Vagina (tissue), 2 donors: ENCODE results near the gene MIXL1. TPM values are rescaled to one million over a fixed set of nuclear protein-coding genes. Genes with fewer than 3 reads are reported as not detected.

Source experiments
- DNase-seq, 2 donors: peaks; one replicate each; pipeline ENCODE4 v3.0.0-alpha.2; 2017; ENCODE audit errors: extremely low spot score in 2 of 2
- H3K27ac ChIP-seq: fragments of 200-600 bp; sonication (generic); one replicate; pipeline ENCODE4 v1.5.1; 2019
- H3K27me3 ChIP-seq: fragments of 200-600 bp; sonication (generic); one replicate; pipeline ENCODE4 v1.5.1; 2019
- H3K36me3 ChIP-seq, 2 donors: fragments of 200-600 bp; sonication (generic); one replicate each; pipeline ENCODE4 v1.5.1; 2017 to 2019
- H3K4me1 ChIP-seq: fragments of 200-600 bp; sonication (generic); one replicate; pipeline ENCODE4 v1.5.1; 2019
- H3K4me3 ChIP-seq, 2 donors: fragments of 200-600 bp; sonication (generic); 1 replicate in 1 of 2; 2 replicates in 1 of 2; pipeline ENCODE4 v1.5.1; 2016 to 2019
- H3K9me3 ChIP-seq: fragments of 200-600 bp; sonication (generic); one replicate; pipeline ENCODE4 v1.5.1; 2019
- POLR2A ChIP-seq, 2 donors: fragments of 450-650 bp; IDR thresholded peaks; one replicate each; pipeline ENCODE4 v1.6.1; 2017; ENCODE audit warnings: antibody characterized with exemption in 2 of 2, mild to moderate bottlenecking in 2 of 2, moderate library complexity in 2 of 2
- POLR2AphosphoS5 ChIP-seq, 2 donors: sonication (generic); formaldehyde crosslinking; IDR thresholded peaks; one replicate each; pipeline ENCODE4 v1.9.0; 2017; ENCODE audit warnings: antibody characterized with exemption in 2 of 2, mild to moderate bottlenecking in 2 of 2, low read depth in 1 of 2; ENCODE audit not compliant: insufficient read depth in 1 of 2
- intact Hi-C: fragments of 100-400 bp; cut with DNase I; formaldehyde crosslinking; loops from one replicate; pipeline ENCODE4 v1.15.1; 2023
- total RNA-seq: library from RNA; depleted of rRNA; stranded (reverse); fragments of >200 nt; gene quantifications from one replicate; pipeline ENCODE4 v1.2.3, GENCODE V29; 2016
- TF ChIP-seq, protein P1 (sequence below), 3 experiments: fragments of 450-650 bp in 2 of 3; fragments of 200-600 bp in 1 of 3; sonication (generic) in 1 of 3; IDR thresholded peaks; one replicate each; pipeline ENCODE4 v1.5.1; 2017 to 2019; ENCODE audit warnings: antibody characterized with exemption in 3 of 3, mild to moderate bottlenecking in 2 of 3, moderate library complexity in 2 of 3

The MIXL1 gene
- total RNA-seq, 1 donor from 2014 or later, result not detected

GRCh38 chr1:226207048-226207447, 16.4 kb upstream of the MIXL1 start:
- no peaks in the 10 kb centered on the region for H3K9me3 ChIP-seq
- no peaks in the 10 kb centered on the region for H3K4me1 ChIP-seq
- TF ChIP-seq, protein P1, sequence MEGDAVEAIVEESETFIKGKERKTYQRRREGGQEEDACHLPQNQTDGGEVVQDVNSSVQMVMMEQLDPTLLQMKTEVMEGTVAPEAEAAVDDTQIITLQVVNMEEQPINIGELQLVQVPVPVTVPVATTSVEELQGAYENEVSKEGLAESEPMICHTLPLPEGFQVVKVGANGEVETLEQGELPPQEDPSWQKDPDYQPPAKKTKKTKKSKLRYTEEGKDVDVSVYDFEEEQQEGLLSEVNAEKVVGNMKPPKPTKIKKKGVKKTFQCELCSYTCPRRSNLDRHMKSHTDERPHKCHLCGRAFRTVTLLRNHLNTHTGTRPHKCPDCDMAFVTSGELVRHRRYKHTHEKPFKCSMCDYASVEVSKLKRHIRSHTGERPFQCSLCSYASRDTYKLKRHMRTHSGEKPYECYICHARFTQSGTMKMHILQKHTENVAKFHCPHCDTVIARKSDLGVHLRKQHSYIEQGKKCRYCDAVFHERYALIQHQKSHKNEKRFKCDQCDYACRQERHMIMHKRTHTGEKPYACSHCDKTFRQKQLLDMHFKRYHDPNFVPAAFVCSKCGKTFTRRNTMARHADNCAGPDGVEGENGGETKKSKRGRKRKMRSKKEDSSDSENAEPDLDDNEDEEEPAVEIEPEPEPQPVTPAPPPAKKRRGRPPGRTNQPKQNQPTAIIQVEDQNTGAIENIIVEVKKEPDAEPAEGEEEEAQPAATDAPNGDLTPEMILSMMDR (IDR thresholded peaks at IDR 0.05), result no peak
- TF ChIP-seq POLR2A (IDR thresholded peaks at IDR 0.05) (no peak), POLR2AphosphoS5 (IDR thresholded peaks at IDR 0.05; ENCODE audit: insufficient read depth in 1 of 2, low read depth in 1 of 2) (no peak)
- no peak overlapping the region for H3K27ac ChIP-seq
- no peak for DNase-seq
- H3K36me3 ChIP-seq, result no peaks in the 10 kb centered on the region
- H3K4me3 ChIP-seq, result no peak overlapping the region
- intact Hi-C loops, result no loop called here
- no peaks in the 10 kb centered on the region for H3K27me3 ChIP-seq

DNA sequence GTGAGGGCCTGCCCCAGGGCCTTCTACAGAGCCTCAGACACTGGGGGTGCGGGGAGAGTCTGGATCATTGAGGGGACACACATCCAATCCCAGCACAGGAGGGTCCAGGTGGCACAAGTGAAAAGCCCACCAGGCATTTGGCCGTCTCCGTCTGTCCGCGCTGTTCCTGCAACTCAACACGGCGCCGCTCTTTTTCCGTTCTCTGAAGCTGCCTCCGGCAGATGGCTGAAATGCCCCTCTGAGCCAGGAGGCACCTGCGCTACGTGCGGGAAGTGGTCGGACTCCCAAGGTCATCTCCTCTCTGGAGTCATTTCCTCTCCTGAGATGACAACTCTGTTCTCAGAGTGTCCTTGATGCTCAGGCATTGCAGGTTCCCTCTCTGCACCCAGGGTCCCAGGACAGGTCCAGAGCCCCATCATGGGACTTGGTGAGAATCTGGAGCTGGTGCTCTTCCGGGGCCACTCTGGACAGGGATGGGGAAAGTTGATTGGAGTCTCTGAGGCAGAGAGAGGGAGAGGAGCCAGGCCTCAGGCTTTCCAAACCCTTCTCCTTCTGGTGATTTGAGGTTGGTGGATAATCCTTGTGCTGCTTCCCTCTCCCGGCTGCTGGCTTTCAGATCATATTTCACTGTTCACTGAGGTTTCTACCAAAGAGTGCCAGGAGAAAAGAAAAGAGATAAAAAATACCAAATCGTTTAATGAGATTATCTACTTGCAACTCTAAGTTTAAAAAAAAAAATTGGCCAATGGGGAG, 14.0 kb upstream of the MIXL1 start:
- intact Hi-C loops, result no loop called here
- no peaks in the 10 kb centered on the region for H3K9me3 ChIP-seq
- TF ChIP-seq, protein P1 (IDR thresholded peaks at IDR 0.05), result no peak
- TF ChIP-seq POLR2AphosphoS5 (IDR thresholded peaks at IDR 0.05; ENCODE audit: insufficient read depth in 1 of 2, low read depth in 1 of 2), result no peak
- H3K27ac ChIP-seq, result no peak overlapping the region
- H3K4me3 ChIP-seq, result no peak overlapping the region
- H3K27me3 ChIP-seq, result no peaks in the 10 kb centered on the region
- H3K4me1 ChIP-seq, result no peaks in the 10 kb centered on the region
- no peaks in the 10 kb centered on the region for H3K36me3 ChIP-seq
- no peak for DNase-seq

DNA sequence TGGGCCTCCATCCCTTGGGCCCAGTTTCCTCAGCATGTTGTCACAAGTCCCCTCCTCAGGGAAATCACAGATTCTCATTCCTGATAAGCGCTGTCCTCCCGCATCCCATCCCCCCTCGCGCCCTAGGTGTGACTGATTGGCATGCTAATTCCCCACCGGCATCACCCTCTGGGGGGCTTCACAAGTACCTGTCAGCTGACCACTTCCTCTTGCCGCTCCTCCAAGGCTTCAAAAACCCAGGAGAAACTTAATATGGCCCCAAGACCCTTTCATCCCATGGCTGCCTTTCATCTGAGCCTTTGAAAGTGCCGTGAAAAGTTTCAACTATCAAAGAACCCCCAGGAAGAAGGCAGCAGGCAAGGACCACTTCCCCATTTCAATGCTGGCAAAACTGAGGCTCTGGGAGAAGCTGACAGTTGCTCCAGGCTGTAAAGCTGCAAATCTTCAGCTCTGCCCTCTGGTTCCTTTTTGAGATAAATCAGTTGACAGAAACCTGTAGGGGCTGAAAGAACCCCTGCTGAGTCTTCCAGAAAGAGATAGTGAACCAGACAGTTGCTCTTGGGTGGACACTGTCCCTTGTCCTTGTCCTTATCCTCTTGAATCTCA, 12.8 kb upstream of the MIXL1 start:
- Histone ChIP-seq H3K36me3 (no peaks in the 10 kb centered on the region), H3K4me1 (no peaks in the 10 kb centered on the region), H3K9me3 (no peaks in the 10 kb centered on the region), H3K27me3 (no peaks in the 10 kb centered on the region), H3K27ac (no peak overlapping the region), H3K4me3 (no peak overlapping the region)
- DNase-seq, result no peak
- intact Hi-C loops, result no loop called here
- no peak for TF ChIP-seq POLR2A (IDR thresholded peaks at IDR 0.05)
- TF ChIP-seq POLR2AphosphoS5 (IDR thresholded peaks at IDR 0.05; ENCODE audit: insufficient read depth in 1 of 2, low read depth in 1 of 2), result no peak
- TF ChIP-seq, protein P1 (IDR thresholded peaks at IDR 0.05), result no peak

GRCh38 chr1:226211181-226211821, 12.2 kb upstream of the MIXL1 start:
- Histone ChIP-seq H3K36me3 (no peaks in the 10 kb centered on the region), H3K4me3 (no peak overlapping the region)
- TF ChIP-seq POLR2A (IDR thresholded peaks at IDR 0.05) (no peak), POLR2AphosphoS5 (IDR thresholded peaks at IDR 0.05; ENCODE audit: insufficient read depth in 1 of 2, low read depth in 1 of 2) (no peak)
- TF ChIP-seq, protein P1 (IDR thresholded peaks at IDR 0.05), result no peak

GRCh38 chr1:226212545-226212944, 10.9 kb upstream of the MIXL1 start:
- no peak overlapping the region for H3K4me3 ChIP-seq
- no peaks in the 10 kb centered on the region for H3K9me3 ChIP-seq
- TF ChIP-seq POLR2AphosphoS5 (IDR thresholded peaks at IDR 0.05; ENCODE audit: insufficient read depth in 1 of 2, low read depth in 1 of 2), result no peak
- TF ChIP-seq POLR2A (IDR thresholded peaks at IDR 0.05), result no peak
- TF ChIP-seq, protein P1 (IDR thresholded peaks at IDR 0.05), result no peak
- no peaks in the 10 kb centered on the region for H3K4me1 ChIP-seq
- no peak for DNase-seq
- no peaks in the 10 kb centered on the region for H3K27me3 ChIP-seq
- H3K27ac ChIP-seq, result no peak overlapping the region
- H3K36me3 ChIP-seq, result no peaks in the 10 kb centered on the region
- intact Hi-C loops, result no loop called here

More at GRCh38 chr1:226211181-226211821, 12.2 kb upstream of the MIXL1 start:
- H3K9me3 ChIP-seq, result no peaks in the 10 kb centered on the region
- H3K27me3 ChIP-seq, result no peaks in the 10 kb centered on the region
- no peaks in the 10 kb centered on the region for H3K4me1 ChIP-seq
- intact Hi-C loops, result no loop called here
- no peak for DNase-seq
- no peak overlapping the region for H3K27ac ChIP-seq
